NT2/D1 (cell line): Measurements from ENCODE around the gene ATP10A.

ENCODE experiments used
- DNase-seq: peaks from one replicate; pipeline ENCODE4 v3.0.0-alpha.2; 2011; ENCODE audit warnings: low read depth, low spot score
- H3K27me3 ChIP-seq: 2 replicates; pipeline ENCODE4 v1.6.0; 2011; ENCODE audit warnings: mild to moderate bottlenecking; ENCODE audit not compliant: insufficient read length, insufficient read depth
- H3K36me3 ChIP-seq: 2 replicates; pipeline ENCODE4 v1.6.1; 2011; ENCODE audit warnings: mild to moderate bottlenecking, low read length, mixed read lengths; ENCODE audit not compliant: insufficient read depth, insufficient read length
- H3K4me1 ChIP-seq: 2 replicates; pipeline ENCODE4 v1.5.1; 2011; ENCODE audit not compliant: insufficient read depth, insufficient read length
- H3K4me3 ChIP-seq: 2 replicates; pipeline ENCODE4 v1.5.1; 2011; ENCODE audit warnings: low read depth; ENCODE audit not compliant: insufficient read length
- H3K9ac ChIP-seq: 2 replicates; pipeline ENCODE4 v1.6.0; 2011; ENCODE audit warnings: low read depth; ENCODE audit not compliant: insufficient read length
- H3K9me3 ChIP-seq: 2 replicates; pipeline ENCODE4 v1.5.1; 2011; ENCODE audit warnings: mild to moderate bottlenecking, low read length; ENCODE audit not compliant: insufficient read depth
- SUZ12 ChIP-seq: IDR thresholded peaks from 2 replicates; pipeline ENCODE4 v1.6.1; 2011; ENCODE audit not compliant: insufficient read length, insufficient read depth; ENCODE audit errors: extremely low read depth
- YY1 ChIP-seq: IDR thresholded peaks from 2 replicates; pipeline ENCODE4 v1.6.1; 2011; ENCODE audit not compliant: insufficient read length, insufficient read depth
- ZNF274 ChIP-seq: IDR thresholded peaks from 2 replicates; pipeline ENCODE4 v1.6.1; 2011; ENCODE audit warnings: mild to moderate bottlenecking, low read depth, low read length

Gene ATP10A

GRCh38 chr15:25710184-25710583 lies 152.9 kb downstream of the ATP10A start:
- TF ChIP-seq SUZ12 (no peak), ZNF274 (no peak), YY1 (no peak)
- peak; percentile 30 for DNase-seq
- H3K9ac ChIP-seq, result no peak overlapping the region
- H3K4me3 ChIP-seq, result no peak overlapping the region
- no peaks in the 10 kb centered on the region for H3K9me3 ChIP-seq
- H3K4me1 ChIP-seq, result no peaks in the 10 kb centered on the region
- H3K27me3 ChIP-seq, result no peaks in the 10 kb centered on the region
- no peaks in the 10 kb centered on the region for H3K36me3 ChIP-seq

- H3K27me3 ChIP-seq, result no peaks in the 10 kb centered on the region
- DNase-seq, result no peak
- no peak overlapping the region for H3K4me3 ChIP-seq
- no peak for TF ChIP-seq YY1
- TF ChIP-seq SUZ12, result no peak
- TF ChIP-seq ZNF274, result no peak
- H3K36me3 ChIP-seq, result no peaks in the 10 kb centered on the region
- no peaks in the 10 kb centered on the region for H3K4me1 ChIP-seq
- H3K9ac ChIP-seq, result no peak overlapping the region
- H3K9me3 ChIP-seq, result no peaks in the 10 kb centered on the region
Observed at GRCh38 chr15:25709437-25710159, 153.5 kb downstream of the ATP10A start.

GRCh38 chr15:25708391-25708790 lies 154.7 kb downstream of the ATP10A start:
- Histone ChIP-seq H3K9me3 (no peaks in the 10 kb centered on the region), H3K27me3 (no peaks in the 10 kb centered on the region), H3K9ac (no peak overlapping the region), H3K4me1 (no peaks in the 10 kb centered on the region), H3K4me3 (no peak overlapping the region), H3K36me3 (no peaks in the 10 kb centered on the region)
- DNase-seq, result no peak
- TF ChIP-seq ZNF274, result no peak
- no peak for TF ChIP-seq SUZ12
- TF ChIP-seq YY1, result no peak

- no peak for DNase-seq
- H3K4me1 ChIP-seq, result no peaks in the 10 kb centered on the region
- H3K4me3 ChIP-seq, result no peak overlapping the region
- no peaks in the 10 kb centered on the region for H3K36me3 ChIP-seq
- no peaks in the 10 kb centered on the region for H3K9me3 ChIP-seq
- H3K9ac ChIP-seq, result no peak overlapping the region
- no peaks in the 10 kb centered on the region for H3K27me3 ChIP-seq
- TF ChIP-seq ZNF274 (no peak), SUZ12 (no peak), YY1 (no peak)
Observed at GRCh38 chr15:25707656-25708365, 155.3 kb downstream of the ATP10A start.

- H3K27me3 ChIP-seq, result no peaks in the 10 kb centered on the region
- H3K36me3 ChIP-seq, result no peaks in the 10 kb centered on the region
- DNase-seq, result no peak
- no peaks in the 10 kb centered on the region for H3K4me1 ChIP-seq
- no peak overlapping the region for H3K4me3 ChIP-seq
- no peak overlapping the region for H3K9ac ChIP-seq
- no peak for TF ChIP-seq YY1
- TF ChIP-seq ZNF274, result no peak
- TF ChIP-seq SUZ12, result no peak
- no peaks in the 10 kb centered on the region for H3K9me3 ChIP-seq
Observed at GRCh38 chr15:25706176-25706955, 156.8 kb downstream of the ATP10A start.

- no peaks in the 10 kb centered on the region for H3K4me1 ChIP-seq
- TF ChIP-seq YY1, result no peak
- TF ChIP-seq ZNF274, result no peak
- TF ChIP-seq SUZ12, result no peak
- H3K4me3 ChIP-seq, result no peak overlapping the region
- no peaks in the 10 kb centered on the region for H3K36me3 ChIP-seq
- DNase-seq, result no peak
- H3K27me3 ChIP-seq, result no peaks in the 10 kb centered on the region
- no peak overlapping the region for H3K9ac ChIP-seq
- H3K9me3 ChIP-seq, result no peaks in the 10 kb centered on the region
Observed at GRCh38 chr15:25705433-25706115, 157.6 kb downstream of the ATP10A start.

- Histone ChIP-seq H3K4me3 (no peak overlapping the region), H3K36me3 (no peaks in the 10 kb centered on the region), H3K9me3 (no peaks in the 10 kb centered on the region), H3K27me3 (no peaks in the 10 kb centered on the region), H3K9ac (no peak overlapping the region), H3K4me1 (no peaks in the 10 kb centered on the region)
- no peak for DNase-seq
- TF ChIP-seq SUZ12, result no peak
- TF ChIP-seq ZNF274, result no peak
- no peak for TF ChIP-seq YY1
Observed at GRCh38 chr15:25703726-25704125, 159.4 kb downstream of the ATP10A start.
